HEK293 (cell line): ENCODE results near the gene PAQR8.

Source experiments
- CTCF ChIA-PET: fragments of 350-600 bp; formaldehyde crosslinking; extraction: SDS; loops from one replicate; lab custom pipeline; 2021; ENCODE audit warnings: antibody characterized with exemption; lab: Yijun Ruan, JAX
- POLR2A ChIA-PET: fragments of 300-600 bp; formaldehyde crosslinking; extraction: SDS; loops from one replicate; lab custom pipeline; 2020; ENCODE audit warnings: antibody characterized with exemption, inconsistent platforms; lab: Yijun Ruan, JAX
- H3K27ac ChIP-seq: fragments of 200-500 bp; sonication (Bioruptor generic); 2 replicates; pipeline ENCODE4 v1.5.1; 2014; ENCODE audit warnings: low read depth, low read length, control low read depth, inconsistent platforms; ENCODE audit errors: extremely low read depth
- H3K36me3 ChIP-seq, 2 experiments: fragments of 200-500 bp in 1 of 2; sonication (Bioruptor generic) in 1 of 2; 1 replicate in 1 of 2; 2 replicates in 1 of 2; pipeline ENCODE4 v1.5.1; 2014 to 2017; ENCODE audit warnings: inconsistent platforms in 2 of 2, low read length in 2 of 2; ENCODE audit not compliant: control insufficient read depth in 2 of 2, insufficient read depth in 1 of 2
- H3K4me1 ChIP-seq: fragments of 200-500 bp; sonication (Bioruptor generic); 2 replicates; pipeline ENCODE4 v1.5.1; 2014; ENCODE audit warnings: mild to moderate bottlenecking, low read length, inconsistent platforms; ENCODE audit not compliant: control insufficient read depth, insufficient read depth
- H3K4me3 ChIP-seq: 2 replicates; pipeline ENCODE4 v1.5.1; 2011; ENCODE audit warnings: low read depth, mild to moderate bottlenecking, control low read depth, low read length, moderate library complexity
- H3K9me3 ChIP-seq: fragments of 200-500 bp; sonication (Bioruptor generic); 2 replicates; pipeline ENCODE4 v1.5.1; 2014; ENCODE audit warnings: low read depth, low read length, inconsistent platforms; ENCODE audit not compliant: control insufficient read depth, insufficient read depth
- SETDB1 ChIP-seq: IDR thresholded peaks from one replicate; pipeline ENCODE4 v1.6.1; 2017; ENCODE audit warnings: mild to moderate bottlenecking, low read length, moderate library complexity, mixed read lengths; ENCODE audit not compliant: insufficient read length
- SP3 ChIP-seq: fragments of 450-650 bp; formaldehyde crosslinking; IDR thresholded peaks from 2 replicates; pipeline ENCODE4 v1.5.1; 2016; ENCODE audit warnings: missing biosample characterization, missing genetic modification characterization
- ZBTB48 ChIP-seq: fragments of 450-650 bp; formaldehyde crosslinking; IDR thresholded peaks from 2 replicates; pipeline ENCODE4 v1.5.1; 2016; ENCODE audit warnings: missing biosample characterization, missing genetic modification characterization
- ZBTB8A ChIP-seq: fragments of 450-650 bp; formaldehyde crosslinking; IDR thresholded peaks from 2 replicates; pipeline ENCODE4 v1.5.1; 2016; ENCODE audit warnings: missing biosample characterization, missing genetic modification characterization
- ZNF112 ChIP-seq: fragments of 450-650 bp; formaldehyde crosslinking; IDR thresholded peaks from 2 replicates; pipeline ENCODE4 v1.5.0; 2017; ENCODE audit warnings: missing biosample characterization, missing genetic modification characterization
- ZNF214 ChIP-seq: fragments of 450-650 bp; formaldehyde crosslinking; IDR thresholded peaks from 2 replicates; pipeline ENCODE4 v1.5.1; 2017; ENCODE audit warnings: missing biosample characterization, mild to moderate bottlenecking, missing genetic modification characterization, borderline replicate concordance
- ZNF239 ChIP-seq: fragments of 450-650 bp; formaldehyde crosslinking; IDR thresholded peaks from 2 replicates; pipeline ENCODE4 v1.5.1; 2016; ENCODE audit warnings: missing biosample characterization, missing genetic modification characterization
- ZNF366 ChIP-seq: fragments of 450-650 bp; formaldehyde crosslinking; conservative IDR thresholded peaks from 2 replicates; pipeline ENCODE4 v1.5.1; 2016; ENCODE audit warnings: missing biosample characterization, missing genetic modification characterization
- ZNF423 ChIP-seq: fragments of 450-650 bp; formaldehyde crosslinking; IDR thresholded peaks from 2 replicates; pipeline ENCODE4 v1.5.1; 2016; ENCODE audit warnings: missing biosample characterization, missing genetic modification characterization
- ZNF555 ChIP-seq: fragments of 450-650 bp; formaldehyde crosslinking; conservative IDR thresholded peaks from 2 replicates; pipeline ENCODE4 v1.5.1; 2017; ENCODE audit warnings: missing biosample characterization, mild to moderate bottlenecking, missing genetic modification characterization, inconsistent platforms
- ZNF585B ChIP-seq: fragments of 450-650 bp; formaldehyde crosslinking; IDR thresholded peaks from 2 replicates; pipeline ENCODE4 v1.5.1; 2016; ENCODE audit warnings: missing biosample characterization, missing genetic modification characterization
- ZNF623 ChIP-seq: fragments of 450-650 bp; formaldehyde crosslinking; IDR thresholded peaks from 2 replicates; pipeline ENCODE4 v1.5.1; 2016; ENCODE audit warnings: missing biosample characterization, missing genetic modification characterization
- ZNF626 ChIP-seq: fragments of 450-650 bp; sonication (Bioruptor Pico); formaldehyde crosslinking; IDR thresholded peaks from 2 replicates; pipeline ENCODE4 v1.5.1; 2018; ENCODE audit warnings: missing biosample characterization, missing genetic modification characterization, inconsistent platforms
- ZNF677 ChIP-seq: fragments of 450-650 bp; IDR thresholded peaks from 2 replicates; pipeline ENCODE4 v1.5.0; 2018; ENCODE audit warnings: missing biosample characterization, mild to moderate bottlenecking, missing genetic modification characterization, moderate library complexity
- ZNF707 ChIP-seq: fragments of 450-650 bp; formaldehyde crosslinking; IDR thresholded peaks from 2 replicates; pipeline ENCODE4 v1.5.1; 2016; ENCODE audit warnings: missing biosample characterization, missing genetic modification characterization
- ZNF777 ChIP-seq: fragments of 450-650 bp; formaldehyde crosslinking; IDR thresholded peaks from 2 replicates; pipeline ENCODE4 v1.5.1; 2017; ENCODE audit warnings: missing biosample characterization, missing genetic modification characterization, borderline replicate concordance
- ZSCAN30 ChIP-seq: fragments of 450-650 bp; IDR thresholded peaks from 2 replicates; pipeline ENCODE4 v1.5.1; 2018; ENCODE audit warnings: missing biosample characterization, mild to moderate bottlenecking, missing genetic modification characterization, moderate library complexity
- ZXDB ChIP-seq: fragments of 450-650 bp; formaldehyde crosslinking; IDR thresholded peaks from 2 replicates; pipeline ENCODE4 v1.5.1; 2016; ENCODE audit warnings: missing biosample characterization, missing genetic modification characterization
- TF ChIP-seq, protein P1 (sequence below): fragments of 450-650 bp; formaldehyde crosslinking; IDR thresholded peaks from 2 replicates; pipeline ENCODE4 v1.5.1; 2016; ENCODE audit warnings: missing biosample characterization, missing genetic modification characterization
- TF ChIP-seq, protein P2 (sequence below): fragments of 450-650 bp; formaldehyde crosslinking; IDR thresholded peaks from 2 replicates; pipeline ENCODE4 v1.5.1; 2016; ENCODE audit warnings: missing biosample characterization, missing genetic modification characterization
- TF ChIP-seq, protein P3 (sequence below): fragments of 450-650 bp; formaldehyde crosslinking; IDR thresholded peaks from 2 replicates; pipeline ENCODE4 v1.5.1; 2016; ENCODE audit warnings: missing biosample characterization, missing genetic modification characterization
- TF ChIP-seq, protein P4 (sequence below): fragments of 450-650 bp; formaldehyde crosslinking; IDR thresholded peaks from 2 replicates; pipeline ENCODE4 v1.5.1; 2016; ENCODE audit warnings: missing biosample characterization, missing genetic modification characterization
- TF ChIP-seq, protein P5 (sequence below): fragments of 450-650 bp; formaldehyde crosslinking; IDR thresholded peaks from 2 replicates; pipeline ENCODE4 v1.5.0; 2017; ENCODE audit warnings: missing biosample characterization, missing genetic modification characterization, borderline replicate concordance

Gene PAQR8

DNA sequence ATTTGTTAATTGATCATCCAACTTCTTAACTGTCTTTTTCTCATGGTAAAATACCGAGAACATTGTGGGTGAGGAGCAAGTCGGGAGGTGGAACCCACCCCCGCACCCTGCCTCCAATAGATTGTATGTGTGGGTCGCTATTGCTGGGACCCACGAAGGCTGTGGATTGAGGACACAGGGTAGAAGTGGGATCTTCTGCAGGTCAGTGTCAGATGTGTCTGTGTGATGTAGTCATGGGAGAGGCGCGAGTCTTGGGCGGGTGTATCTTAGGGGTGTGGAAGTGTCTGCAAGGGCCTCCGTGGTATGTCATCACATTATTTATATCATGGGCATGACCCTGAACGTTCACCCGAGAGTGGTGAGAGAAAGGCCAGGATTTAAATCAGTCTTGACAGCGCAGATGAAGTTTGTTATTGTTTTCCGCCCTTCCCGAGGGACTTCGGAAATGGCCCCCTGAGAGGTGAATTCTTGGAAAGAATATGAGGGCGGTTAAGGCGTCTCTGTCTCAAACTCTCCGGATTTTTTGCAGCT lies 472 bp upstream of the PAQR8 start (continued):
- TF ChIP-seq, protein P1, sequence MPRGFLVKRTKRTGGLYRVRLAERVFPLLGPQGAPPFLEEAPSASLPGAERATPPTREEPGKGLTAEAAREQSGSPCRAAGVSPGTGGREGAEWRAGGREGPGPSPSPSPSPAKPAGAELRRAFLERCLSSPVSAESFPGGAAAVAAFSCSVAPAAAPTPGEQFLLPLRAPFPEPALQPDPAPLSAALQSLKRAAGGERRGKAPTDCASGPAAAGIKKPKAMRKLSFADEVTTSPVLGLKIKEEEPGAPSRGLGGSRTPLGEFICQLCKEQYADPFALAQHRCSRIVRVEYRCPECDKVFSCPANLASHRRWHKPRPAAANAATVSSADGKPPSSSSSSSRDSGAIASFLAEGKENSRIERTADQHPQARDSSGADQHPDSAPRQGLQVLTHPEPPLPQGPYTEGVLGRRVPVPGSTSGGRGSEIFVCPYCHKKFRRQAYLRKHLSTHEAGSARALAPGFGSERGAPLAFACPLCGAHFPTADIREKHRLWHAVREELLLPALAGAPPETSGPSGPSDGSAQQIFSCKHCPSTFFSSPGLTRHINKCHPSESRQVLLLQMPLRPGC (tag by site-specific recombination) = no peak
- no peak for TF ChIP-seq ZNF112 (tag by site-specific recombination)
- TF ChIP-seq ZNF677 = no peak
- TF ChIP-seq ZNF707 (tag by site-specific recombination) = no peak
- TF ChIP-seq ZNF366 (tag by site-specific recombination) = 0 out of 2 replicates have a peak, but pooled peaks have one; percentile 9
- TF ChIP-seq, protein P2, sequence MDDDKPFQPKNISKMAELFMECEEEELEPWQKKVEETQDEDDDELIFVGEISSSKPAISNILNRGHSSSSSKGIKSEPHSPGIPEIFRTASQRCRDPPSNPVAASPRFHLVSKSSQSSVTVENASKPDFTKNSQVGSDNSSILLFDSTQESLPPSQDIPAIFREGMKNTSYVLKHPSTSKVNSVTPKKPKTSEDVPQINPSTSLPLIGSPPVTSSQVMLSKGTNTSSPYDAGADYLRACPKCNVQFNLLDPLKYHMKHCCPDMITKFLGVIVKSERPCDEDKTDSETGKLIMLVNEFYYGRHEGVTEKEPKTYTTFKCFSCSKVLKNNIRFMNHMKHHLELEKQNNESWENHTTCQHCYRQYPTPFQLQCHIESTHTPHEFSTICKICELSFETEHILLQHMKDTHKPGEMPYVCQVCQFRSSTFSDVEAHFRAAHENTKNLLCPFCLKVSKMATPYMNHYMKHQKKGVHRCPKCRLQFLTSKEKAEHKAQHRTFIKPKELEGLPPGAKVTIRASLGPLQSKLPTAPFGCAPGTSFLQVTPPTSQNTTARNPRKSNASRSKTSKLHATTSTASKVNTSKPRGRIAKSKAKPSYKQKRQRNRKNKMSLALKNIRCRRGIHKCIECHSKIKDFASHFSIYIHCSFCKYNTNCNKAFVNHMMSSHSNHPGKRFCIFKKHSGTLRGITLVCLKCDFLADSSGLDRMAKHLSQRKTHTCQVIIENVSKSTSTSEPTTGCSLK (tag by site-specific recombination) = no peak
- TF ChIP-seq ZXDB (tag by site-specific recombination) = no peak
- no peak for TF ChIP-seq ZNF214
- TF ChIP-seq SP3 = no peak
- no peak for TF ChIP-seq ZNF777 (tag by site-specific recombination)

DNA sequence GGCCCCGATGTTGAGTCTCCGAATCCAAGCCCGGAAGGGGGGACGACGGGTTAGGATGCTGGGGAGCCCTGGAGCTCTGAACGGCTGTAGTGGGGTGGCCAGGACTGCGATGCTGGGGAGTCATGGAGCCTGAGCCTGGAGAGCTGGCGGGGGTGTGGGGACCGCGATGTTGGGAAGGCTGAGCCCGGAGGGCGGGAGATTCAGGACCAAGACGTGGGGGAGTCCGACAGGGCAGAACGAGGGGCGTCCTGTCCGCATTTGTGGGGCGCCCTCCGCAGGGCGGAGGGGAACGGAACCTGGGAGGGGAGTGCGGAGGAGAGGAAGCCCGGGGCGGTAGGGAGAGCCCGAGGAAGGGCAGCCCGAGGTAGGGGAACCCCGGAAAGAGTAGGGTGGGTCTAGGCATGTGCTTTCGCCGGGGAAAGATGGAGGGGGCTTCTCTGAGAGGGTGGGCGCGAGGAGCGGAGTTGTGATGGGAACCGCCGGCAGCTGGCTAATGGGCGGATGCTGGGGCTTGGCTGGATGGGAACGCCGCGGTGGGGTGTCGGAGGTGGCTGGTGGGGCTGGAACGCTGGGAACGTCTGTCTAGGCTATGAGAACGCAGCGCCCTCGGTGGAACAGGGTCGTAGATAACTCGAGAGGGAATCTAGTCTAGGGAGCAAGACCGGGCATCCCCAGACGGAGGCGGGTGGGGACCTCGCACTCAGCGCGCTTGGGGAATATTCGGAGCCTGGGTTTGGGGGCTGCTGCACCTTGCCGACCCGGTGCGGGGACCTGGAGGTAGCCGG lies 684 bp downstream of the PAQR8 start:
- H3K27ac ChIP-seq = peak overlapping the region; percentile 82; the same call in 1 of the 2 replicates
- H3K4me1 ChIP-seq = peaks cover 4% of the 10 kb centered on the region
- POLR2A ChIA-PET = interaction anchor here (0.6 to 2.4 kb wide), 15 partner anchors 8 to 301 kb away, joined by 3 to 32 read pairs (median 4); partner anchors contain the start of gene MCM3
- H3K9me3 ChIP-seq = no peaks in the 10 kb centered on the region
- CTCF ChIA-PET = interaction anchor here (0.6 to 2.3 kb wide), 11 partner anchors 9 to 332 kb away, joined by 3 to 14 read pairs (median 5); no protein-coding TSS in a partner anchor
- peaks cover 0 to 3% of the 10 kb centered on the region in 2 experiments; a peak in 1 of 3 replicates for H3K36me3 ChIP-seq
- peak overlapping the region; percentile 81 for H3K4me3 ChIP-seq
- TF ChIP-seq ZNF239 (no peak), ZNF585B (tag by site-specific recombination) (no peak), SETDB1 (no peak), ZNF623 (tag by site-specific recombination) (no peak), ZBTB48 (tag by site-specific recombination) (peak; percentile 40; the same call in 1 of the 2 replicates), ZSCAN30 (tag by site-specific recombination) (no peak), ZNF555 (tag by site-specific recombination) (no peak), ZNF423 (no peak), ZNF112 (tag by site-specific recombination) (no peak), ZNF626 (tag by site-specific recombination) (no peak), ZBTB8A (tag by site-specific recombination) (peak; percentile 91)
- TF ChIP-seq, protein P3, sequence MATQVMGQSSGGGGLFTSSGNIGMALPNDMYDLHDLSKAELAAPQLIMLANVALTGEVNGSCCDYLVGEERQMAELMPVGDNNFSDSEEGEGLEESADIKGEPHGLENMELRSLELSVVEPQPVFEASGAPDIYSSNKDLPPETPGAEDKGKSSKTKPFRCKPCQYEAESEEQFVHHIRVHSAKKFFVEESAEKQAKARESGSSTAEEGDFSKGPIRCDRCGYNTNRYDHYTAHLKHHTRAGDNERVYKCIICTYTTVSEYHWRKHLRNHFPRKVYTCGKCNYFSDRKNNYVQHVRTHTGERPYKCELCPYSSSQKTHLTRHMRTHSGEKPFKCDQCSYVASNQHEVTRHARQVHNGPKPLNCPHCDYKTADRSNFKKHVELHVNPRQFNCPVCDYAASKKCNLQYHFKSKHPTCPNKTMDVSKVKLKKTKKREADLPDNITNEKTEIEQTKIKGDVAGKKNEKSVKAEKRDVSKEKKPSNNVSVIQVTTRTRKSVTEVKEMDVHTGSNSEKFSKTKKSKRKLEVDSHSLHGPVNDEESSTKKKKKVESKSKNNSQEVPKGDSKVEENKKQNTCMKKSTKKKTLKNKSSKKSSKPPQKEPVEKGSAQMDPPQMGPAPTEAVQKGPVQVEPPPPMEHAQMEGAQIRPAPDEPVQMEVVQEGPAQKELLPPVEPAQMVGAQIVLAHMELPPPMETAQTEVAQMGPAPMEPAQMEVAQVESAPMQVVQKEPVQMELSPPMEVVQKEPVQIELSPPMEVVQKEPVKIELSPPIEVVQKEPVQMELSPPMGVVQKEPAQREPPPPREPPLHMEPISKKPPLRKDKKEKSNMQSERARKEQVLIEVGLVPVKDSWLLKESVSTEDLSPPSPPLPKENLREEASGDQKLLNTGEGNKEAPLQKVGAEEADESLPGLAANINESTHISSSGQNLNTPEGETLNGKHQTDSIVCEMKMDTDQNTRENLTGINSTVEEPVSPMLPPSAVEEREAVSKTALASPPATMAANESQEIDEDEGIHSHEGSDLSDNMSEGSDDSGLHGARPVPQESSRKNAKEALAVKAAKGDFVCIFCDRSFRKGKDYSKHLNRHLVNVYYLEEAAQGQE (tag by site-specific recombination) = no peak
- TF ChIP-seq, protein P4, sequence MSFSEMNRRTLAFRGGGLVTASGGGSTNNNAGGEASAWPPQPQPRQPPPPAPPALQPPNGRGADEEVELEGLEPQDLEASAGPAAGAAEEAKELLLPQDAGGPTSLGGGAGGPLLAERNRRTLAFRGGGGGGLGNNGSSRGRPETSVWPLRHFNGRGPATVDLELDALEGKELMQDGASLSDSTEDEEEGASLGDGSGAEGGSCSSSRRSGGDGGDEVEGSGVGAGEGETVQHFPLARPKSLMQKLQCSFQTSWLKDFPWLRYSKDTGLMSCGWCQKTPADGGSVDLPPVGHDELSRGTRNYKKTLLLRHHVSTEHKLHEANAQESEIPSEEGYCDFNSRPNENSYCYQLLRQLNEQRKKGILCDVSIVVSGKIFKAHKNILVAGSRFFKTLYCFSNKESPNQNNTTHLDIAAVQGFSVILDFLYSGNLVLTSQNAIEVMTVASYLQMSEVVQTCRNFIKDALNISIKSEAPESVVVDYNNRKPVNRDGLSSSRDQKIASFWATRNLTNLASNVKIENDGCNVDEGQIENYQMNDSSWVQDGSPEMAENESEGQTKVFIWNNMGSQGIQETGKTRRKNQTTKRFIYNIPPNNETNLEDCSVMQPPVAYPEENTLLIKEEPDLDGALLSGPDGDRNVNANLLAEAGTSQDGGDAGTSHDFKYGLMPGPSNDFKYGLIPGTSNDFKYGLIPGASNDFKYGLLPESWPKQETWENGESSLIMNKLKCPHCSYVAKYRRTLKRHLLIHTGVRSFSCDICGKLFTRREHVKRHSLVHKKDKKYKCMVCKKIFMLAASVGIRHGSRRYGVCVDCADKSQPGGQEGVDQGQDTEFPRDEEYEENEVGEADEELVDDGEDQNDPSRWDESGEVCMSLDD (tag by site-specific recombination) = peak; percentile 85
- TF ChIP-seq, protein P5, sequence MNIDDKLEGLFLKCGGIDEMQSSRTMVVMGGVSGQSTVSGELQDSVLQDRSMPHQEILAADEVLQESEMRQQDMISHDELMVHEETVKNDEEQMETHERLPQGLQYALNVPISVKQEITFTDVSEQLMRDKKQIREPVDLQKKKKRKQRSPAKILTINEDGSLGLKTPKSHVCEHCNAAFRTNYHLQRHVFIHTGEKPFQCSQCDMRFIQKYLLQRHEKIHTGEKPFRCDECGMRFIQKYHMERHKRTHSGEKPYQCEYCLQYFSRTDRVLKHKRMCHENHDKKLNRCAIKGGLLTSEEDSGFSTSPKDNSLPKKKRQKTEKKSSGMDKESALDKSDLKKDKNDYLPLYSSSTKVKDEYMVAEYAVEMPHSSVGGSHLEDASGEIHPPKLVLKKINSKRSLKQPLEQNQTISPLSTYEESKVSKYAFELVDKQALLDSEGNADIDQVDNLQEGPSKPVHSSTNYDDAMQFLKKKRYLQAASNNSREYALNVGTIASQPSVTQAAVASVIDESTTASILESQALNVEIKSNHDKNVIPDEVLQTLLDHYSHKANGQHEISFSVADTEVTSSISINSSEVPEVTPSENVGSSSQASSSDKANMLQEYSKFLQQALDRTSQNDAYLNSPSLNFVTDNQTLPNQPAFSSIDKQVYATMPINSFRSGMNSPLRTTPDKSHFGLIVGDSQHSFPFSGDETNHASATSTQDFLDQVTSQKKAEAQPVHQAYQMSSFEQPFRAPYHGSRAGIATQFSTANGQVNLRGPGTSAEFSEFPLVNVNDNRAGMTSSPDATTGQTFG (tag by site-specific recombination) = no peak
